Measurements from ENCODE around the gene AGFG2.
"Not testable (repeated sequence)": the region's sequence is repeated elsewhere in the genome, so short reads cannot be mapped to it uniquely, and the experiment has no call there.

The AGFG2 gene

DNA sequence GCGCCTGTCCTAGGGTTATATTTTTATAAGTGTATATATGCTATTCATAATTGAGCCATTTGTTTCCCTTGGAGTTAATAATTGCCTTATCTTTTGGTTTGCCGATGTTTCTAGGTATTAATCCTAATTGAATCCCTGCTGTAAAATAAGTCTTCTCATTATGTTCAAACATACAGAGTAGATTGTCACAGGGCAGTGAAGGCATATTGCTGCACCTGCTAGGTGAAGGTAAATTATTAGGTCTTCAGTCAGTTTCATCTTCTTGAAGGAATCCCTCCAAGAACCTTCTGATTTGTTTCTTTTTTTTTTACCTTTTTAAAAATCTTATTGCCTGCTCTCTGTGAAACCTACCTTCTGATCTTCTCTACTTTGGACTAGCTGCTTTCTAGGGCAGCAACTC, 17.9 kb upstream of the AGFG2 start:
- DNase-seq, result no peak

DNA sequence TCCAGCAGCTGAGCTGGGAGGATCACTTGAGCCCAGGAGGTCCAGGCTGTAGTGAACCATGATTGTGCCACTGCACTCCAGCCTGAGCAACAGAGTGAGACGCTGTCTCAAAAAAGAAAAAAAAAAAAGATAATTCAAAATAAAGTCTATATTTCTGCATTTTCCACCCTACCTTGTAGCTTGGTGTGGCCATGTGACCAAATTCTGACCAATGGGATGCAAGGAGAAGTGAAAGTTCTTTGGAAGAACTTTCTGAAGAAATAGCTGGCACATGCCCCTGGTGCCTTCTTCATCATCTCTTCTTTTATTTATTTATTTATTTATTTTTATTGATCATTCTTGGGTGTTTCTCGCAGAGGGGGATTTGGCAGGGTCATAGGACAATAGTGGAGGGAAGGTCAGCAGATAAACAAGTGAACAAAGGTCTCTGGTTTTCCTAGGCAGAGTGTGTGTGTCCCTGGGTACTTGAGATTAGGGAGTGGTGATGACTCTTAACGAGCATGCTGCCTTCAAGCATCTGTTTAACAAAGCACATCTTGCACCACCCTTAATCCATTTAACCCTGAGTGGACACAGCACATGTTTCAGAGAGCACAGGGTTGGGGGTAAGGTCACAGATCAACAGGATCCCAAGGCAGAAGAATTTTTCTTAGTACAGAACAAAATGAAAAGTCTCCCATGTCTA, 17.0 kb upstream of the AGFG2 start:
- not testable (repeated sequence) for DNase-seq

DNA sequence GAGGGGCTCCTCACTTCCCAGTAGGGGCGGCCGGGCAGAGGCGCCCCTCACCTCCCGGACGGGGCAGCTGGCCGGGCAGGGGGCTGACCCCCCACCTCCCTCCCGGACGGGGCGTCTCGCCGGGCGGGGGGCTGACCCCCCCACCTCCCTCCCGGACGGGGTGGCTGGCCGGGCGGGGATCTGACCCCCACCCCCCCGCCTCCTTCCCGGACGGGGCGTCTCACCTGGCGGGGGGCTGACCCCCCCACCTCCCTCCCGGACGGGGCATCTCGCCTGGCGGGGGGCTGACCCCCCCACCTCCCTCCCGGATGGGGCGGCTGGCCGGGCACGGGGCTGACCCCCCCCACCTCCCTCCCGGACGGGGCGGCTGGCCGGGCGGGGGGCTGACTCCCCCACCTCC, 15.8 kb upstream of the AGFG2 start:
- DNase-seq, result not testable (repeated sequence)

DNA sequence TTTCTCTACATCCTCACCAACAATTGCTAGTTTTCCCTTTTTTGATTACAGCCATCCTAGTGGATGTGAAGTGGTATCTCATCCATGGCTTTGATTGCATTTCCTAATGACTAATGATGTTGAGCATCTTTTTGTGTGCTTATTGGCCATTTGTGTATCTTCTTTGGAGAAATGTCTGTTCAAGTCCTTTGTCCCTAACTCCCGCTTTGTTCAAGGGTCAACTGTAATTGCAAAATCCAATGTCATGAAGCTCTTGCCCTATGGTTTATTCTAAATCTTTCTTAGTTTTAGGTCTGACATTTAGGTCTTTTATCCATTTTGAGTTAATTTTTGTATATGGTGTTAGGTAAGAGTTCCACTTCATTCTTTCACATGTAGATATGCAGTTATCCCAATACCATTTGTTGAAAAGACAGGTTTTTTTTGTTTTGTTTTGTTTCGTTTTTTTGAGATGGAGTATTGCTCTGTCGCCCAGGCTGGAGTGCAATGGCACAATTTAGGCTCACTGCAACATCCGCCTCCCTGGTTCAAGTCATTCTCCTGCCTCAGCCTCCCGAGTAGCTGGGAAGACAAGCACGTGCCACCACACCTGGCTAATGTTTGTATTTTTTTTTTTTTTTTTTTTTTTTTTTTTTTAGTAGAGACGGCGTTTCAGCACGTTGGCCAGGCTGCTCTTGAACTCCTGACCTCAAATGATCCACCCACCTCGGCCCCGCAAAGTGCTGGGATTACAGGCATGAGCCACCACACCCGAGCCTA, 10.7 kb upstream of the AGFG2 start:
- DNase-seq, result not testable (repeated sequence)

DNA sequence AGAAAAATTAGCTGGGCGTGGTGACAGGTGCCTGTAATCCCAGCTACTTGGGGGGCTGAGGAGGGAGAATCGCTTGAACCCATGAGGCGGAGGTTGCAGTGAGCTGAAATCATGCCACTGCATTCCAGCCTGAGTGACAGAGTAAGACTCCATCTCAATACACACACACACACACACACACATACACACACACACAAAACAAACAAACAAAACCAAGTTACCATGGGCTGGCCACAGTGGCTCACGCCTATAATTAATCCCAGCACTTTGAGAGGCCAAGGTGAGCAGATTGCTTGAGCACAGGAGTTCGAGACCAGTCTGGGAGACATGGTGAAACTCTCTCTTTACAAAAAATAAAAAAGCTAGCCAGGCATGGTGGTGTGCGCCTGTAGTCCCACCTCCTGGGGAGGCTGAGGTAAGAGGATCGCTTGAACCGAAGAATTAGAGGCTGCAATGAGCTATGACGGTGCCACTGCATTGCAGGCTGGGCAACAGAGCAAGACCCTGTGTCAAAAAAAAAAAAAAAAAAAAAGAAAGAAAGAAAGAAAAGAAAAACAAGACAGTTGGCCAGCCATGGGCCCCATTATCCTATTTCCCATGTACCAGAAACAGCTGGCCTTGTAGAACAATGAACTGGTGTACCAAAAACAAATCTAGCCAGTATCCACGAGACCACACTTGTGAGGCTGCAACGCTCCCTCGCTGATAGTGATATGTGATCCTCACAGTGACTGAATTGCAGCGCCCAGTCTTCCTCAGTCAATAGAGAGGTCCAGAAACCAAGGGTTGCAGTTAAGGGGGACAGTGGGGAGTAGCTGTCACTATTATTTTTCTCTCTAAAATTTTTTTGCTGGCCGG, 6.6 kb upstream of the AGFG2 start:
- no peak for DNase-seq

DNA sequence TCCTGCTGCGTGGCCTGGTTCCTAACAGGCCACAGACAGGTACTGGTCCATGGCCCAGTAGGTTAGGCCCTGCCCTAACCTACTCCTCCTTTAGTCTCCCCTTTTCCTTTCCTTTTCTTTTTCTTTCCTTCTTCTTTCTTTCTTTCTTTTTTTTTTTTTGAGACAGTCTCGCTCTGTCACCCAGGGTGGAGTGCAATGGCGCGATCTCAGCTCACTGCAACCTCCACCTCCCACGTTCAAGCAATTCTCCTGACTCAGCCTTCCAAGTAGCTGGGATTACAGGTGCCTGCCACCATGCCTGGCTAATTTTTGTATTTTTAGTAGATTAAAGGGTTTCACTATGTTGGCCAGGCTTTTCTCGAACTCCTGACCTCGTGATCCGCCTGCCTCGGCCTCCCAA, 3.0 kb upstream of the AGFG2 start:
- DNase-seq, result not testable (repeated sequence)

DNA sequence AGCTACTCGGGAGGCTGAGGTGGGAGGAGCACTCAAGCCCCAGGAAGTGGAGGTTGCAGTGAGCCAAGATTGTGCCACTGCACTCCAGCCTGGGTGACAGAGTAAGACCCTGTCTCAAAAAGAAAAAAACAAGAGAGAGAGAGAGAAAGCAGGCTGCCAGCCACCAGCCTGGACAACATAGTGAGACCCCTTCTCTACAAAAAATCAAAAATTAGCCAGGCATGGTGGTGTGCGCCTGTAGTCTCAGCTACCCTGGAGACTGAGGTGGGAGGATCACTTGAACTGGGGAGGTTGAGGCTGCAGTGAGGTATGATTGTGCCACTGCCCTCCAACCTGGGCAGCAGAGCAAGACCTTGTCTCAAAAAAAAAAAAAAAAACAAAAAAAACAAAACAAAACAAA, 2.3 kb upstream of the AGFG2 start:
- not testable (repeated sequence) for DNase-seq

DNA sequence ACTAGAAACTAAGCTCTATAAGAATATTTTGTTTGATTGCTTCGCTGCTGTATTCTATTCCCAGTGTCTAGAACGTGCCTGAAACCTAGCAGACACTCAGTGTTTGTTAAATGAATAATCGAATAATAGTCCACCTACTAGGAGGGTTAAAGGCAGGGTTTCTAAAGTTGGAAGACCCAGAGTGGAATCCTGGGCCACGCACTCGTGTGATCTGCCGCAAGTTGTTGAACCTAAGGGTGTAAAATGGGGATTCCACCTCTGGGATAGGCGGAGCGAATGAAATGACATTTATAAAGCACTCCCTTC, 702 bp upstream of the AGFG2 start:
- no peak for DNase-seq

DNA sequence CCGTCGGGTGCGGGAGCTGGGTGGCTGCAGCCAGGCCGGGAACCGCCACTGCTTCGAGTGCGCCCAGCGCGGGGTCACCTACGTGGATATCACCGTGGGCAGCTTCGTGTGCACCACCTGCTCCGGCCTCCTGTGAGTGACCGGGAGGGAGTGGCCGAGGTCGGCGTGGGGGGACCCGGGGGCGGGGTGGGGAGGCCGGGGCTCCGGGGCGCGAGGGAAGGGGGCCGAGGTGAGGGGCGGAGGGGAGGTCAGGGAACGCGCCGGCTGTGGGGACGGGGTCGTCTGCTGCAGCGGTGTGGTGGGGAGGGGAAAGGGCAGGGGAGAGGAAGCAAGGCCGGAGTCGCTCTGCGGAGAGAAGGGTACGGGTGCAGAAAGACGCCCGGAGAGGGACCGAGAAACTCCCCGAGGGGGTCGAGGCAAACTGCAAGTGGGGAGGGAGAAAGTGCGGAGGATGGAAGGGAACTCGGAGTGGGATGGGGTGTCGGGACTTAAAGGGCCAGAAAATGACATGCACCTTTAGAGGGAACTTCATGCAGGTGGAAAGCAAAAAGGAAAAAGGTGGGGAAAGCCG, 518 bp downstream of the AGFG2 start:
- DNase-seq, result no peak

DNA sequence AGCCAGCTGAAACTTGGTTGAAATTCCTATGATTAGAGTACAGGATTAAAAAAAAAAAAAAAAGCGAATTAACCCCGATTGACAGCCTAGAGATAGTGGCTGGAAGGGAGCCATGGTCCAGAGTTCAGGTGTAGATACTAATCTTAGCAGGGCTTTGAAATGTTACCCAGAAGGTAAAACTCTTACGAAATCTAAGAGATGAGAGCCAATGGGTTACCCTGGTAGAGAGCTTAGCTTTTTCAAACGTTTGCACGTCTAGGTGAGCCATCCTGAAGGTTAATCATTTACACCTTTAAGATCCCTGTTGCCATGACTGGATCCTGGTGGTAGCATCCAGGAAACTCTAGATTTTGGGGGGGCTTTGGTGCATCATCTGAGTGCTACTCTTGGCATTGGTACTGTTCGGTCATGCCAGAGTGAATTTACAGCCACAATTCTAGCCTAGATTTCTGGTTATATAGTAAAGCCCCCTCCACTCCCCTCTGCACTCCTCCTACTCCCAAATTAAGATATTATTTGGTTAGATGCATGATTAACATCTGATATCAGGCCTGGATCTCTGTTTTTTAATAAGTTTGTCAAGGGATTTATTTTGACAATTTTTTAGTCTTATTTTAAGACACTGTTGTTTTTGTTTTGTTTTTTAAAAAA, 1.2 kb downstream of the AGFG2 start:
- DNase-seq, result no peak

DNA sequence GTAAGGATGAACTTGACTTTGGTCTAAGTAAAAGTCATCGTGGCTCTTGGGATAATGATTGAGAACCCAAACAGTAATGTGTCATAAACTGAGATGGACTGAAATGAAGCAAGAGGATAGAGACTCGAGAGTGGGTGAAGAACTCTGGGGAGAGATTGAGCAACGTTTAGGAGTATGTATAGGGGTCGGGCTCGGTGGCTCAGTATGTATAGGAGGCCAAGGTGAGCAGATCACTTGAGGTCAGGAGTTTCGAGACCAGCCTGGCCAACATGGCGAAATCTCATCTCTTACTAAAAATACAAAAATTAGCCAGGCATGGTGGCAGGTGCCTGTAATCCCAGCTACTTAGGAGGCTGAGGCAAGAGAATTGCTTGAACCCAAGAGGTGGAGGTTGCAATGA, 2.3 kb downstream of the AGFG2 start:
- not testable (repeated sequence) for DNase-seq

DNA sequence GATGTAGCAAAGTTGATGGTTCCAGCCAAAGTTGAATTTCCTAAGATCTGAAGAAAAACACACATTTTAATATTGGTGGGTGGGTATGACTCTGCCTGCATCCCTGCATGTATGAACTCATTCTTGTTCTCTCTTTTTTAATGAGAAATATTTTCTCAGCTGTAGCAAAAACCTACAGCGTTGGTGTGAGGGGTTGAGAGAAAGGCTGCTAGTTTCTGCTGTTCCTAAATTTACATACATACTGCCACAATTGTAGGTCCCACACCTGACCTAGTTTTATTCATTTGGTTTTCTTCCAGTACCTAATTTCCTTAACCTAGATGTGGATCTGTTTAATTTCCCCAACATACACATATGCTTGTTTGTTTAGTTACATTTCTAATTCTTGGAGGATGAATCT, 4.6 kb downstream of the AGFG2 start:
- no peak for DNase-seq

DNA sequence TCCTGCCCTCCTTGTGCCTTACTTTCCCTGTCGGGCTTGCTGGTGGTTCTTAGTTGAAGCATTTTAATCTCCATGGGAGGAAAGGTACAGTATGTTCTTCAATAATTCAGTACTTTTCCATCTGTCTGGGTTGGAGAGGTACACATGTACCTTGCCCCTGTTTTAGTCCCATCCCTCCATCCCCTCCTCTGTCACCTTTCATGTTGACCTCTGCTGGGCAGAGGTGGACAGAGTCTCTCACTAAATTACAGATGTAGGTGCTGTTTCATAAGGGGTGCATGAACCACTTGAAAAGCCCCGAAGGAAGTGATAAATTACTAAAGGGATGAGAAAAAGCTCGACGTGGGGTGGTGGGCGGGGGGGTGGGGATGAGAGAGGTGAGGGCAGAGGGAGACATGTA, 5.4 kb downstream of the AGFG2 start:
- no peak for DNase-seq

DNA sequence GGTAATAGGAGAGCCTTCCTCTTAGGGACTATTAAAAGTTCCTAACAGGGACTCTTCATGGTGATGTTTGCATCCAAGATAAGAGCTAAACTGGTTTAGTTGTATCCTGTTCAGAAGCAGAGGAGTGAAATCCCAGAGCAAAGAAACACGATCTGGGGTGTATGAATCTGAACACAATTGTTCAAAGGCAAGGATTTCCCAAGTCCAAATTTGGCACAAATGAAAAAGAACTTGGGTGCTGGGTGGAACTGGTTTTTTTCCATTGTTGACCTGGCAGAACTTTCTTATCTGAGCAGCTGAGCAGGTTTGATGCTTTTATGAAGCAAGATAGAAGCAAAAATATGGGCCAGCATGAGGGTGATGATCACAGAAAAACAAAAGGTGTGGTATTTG, 6.0 kb downstream of the AGFG2 start:
- DNase-seq, result no peak

DNA sequence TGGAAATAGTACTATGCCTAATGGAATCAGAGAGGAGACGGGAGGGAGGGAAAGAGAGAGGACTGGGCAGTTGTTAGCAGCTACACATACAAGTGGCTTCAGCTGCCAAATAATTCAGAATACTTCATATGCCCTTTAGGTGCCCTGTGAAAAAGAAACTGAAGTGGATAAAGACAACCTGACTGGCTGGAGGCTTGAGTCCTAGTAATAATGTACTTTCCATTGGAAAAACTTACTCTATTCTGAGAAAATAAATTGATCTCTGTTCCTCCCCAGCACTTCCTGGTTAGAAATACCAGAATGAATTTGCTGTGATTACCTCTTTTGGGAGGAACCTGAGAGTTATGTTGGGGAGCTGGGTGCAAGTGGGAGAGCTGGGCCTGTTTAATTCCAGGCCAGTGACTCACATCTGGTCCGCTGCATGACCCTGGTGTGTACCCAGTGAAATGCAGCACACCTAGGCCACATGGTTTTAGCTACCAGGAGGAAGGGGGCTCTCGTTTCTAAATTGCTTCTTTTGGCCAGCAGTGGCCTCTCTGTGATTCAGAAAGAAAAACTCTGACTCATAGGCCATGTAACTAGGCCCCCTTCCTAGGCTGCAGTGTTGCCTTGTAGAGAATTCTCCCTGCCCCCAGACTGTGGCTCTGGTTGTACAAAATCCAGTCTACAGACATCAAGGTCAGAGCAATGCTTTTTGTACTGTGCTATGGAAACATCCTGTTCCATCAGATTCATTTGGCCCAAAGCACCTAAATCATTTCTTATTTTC, 6.5 kb downstream of the AGFG2 start:
- peak; percentile 38 for DNase-seq

DNA sequence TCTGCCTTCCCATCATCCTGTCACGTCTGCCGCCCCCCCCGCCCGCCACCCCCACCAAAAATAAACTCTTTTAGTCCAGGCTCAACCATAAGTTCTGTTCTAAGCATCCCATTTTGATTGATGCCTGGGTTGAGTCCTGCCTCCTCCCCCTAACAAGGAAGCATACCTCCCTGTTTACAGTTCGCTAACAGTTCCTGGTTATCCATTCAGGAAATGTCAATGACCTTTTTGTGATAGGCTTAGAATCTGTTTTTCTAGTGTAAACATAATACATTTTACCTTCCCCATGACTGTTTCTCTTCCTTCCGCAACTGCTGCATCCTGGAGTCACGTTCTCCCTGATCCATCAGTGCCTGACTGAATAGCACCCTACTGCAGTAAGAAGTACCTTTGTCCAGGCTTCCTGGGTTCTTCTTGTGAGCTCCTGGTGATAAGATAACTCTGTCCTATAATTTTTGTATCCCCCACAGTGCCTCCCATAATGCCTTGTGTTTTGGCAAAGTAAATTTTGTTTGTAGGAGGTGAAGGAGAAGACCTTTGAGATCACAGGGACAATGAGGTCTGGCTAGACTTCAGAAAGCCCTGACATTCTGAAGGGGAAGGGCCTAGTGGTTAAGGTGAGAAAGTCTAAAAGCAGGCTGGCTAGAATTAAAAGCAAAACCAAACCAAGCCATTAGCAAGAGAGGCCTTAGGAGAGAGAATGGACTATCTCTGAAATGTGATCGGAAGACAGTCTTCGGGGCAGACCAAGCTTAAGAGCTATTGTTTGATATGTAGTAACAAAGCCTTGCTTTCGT, 7.3 kb downstream of the AGFG2 start:
- DNase-seq, result peak; percentile 75

DNA sequence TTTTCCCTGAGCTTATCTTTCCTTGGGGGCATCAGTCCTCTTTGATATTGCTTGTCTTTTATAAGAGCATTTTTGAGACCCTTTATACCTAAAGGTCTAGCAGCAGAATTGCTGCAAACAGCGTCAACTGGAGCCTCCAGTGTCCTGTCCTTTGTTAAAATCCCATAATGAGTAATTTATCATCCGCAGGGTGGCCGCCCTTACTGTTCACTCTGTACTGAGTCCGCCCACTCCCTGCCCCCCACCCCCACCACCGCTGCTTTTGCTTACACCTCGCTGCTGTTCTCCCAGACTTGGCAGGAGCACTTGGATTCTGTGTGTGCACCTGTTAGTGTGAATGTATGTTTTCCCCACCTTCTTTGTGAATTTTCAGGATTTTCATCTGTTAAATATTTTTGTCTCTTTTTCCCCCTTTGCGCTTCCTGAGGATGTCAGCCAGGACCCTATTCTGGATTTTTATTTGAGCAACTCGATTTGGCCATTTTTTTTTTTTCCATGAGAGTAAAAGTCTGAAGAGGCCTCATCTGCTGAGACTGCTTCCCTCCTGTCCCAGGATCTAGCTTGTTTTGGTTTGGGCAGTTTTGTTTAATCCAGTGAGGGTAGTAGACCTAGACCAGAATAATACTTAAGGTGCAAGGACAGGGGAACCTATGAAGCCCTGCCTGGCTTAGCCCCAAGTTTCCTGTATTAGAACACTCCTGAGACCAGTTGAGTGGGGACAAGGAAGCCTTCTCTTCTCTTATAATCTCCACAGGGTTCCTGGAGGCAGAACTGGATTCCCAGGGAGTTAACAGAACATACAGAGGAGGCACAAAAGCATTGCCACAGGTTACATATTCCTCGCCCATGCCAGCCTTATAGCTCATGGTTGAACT, 8.2 kb downstream of the AGFG2 start:
- DNase-seq, result no peak

DNA sequence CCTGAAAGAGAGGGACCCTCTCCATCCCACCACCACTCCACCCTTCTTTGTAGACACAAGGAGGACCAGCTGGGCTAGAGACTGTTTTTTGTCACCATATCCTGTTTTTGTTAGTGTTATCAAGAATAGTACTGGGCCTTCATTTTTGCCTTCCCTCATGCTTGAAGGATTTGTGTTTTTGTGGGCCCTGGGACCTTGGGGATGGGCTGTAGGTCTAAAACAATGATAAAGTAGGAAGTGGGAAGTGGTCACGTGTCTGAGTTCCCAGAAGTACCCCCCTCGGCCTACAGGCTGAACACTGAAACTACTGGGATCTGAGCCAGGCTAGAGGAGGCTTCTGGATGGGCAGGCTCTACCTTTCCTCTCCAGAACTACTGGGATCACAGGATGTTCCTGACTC, 8.9 kb downstream of the AGFG2 start:
- DNase-seq, result no peak

DNA sequence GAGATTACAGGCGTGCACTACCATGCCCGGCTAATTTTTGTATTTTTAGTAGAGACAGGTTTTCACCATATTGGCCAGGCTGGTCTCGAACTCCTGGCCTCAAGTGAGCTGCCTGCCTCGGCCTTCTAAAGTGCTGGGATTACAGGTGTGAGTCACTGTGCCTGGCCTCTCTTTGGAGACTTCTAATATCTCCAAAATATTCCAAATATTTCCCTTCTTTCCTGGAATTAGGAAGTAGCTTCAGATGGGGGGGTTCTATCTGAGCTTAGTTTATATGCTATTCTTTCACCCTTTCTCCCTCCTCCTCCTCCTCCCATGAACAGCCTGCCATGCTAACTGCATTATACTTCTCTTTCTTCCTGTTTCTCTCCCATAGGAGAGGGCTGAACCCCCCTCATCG, 9.4 kb downstream of the AGFG2 start:
- not testable (repeated sequence) for DNase-seq

DNA sequence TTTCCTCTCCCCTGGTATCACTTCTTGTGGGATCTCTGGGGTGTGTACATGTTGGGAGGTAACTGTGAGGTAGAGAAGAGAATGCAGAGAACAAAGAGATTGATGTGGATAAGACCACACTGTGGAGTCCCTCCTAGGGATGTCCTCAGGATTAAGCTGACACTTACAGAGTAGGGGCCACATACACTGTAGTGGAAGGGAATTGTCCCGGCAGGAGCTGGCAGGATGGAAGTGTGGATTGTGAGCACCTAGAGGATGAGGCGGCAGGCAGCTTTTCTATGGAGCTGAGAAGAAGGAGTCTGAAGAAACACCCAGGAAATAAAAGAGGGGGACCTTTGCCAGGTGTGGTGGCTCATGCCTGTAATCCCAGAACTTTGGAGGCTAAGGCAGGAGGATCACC, 13.5 kb downstream of the AGFG2 start:
- DNase-seq, result no peak
